Thyroid gland (tissue), 4 donors: ENCODE results near the gene TFRC.

Experiments used
- POLR2A ChIP-seq, 2 donors: fragments of 450-650 bp; IDR thresholded peaks; one replicate each; pipeline ENCODE4 v1.6.1; 2017; ENCODE audit warnings: antibody characterized with exemption in 2 of 2, mild to moderate bottlenecking in 2 of 2, moderate library complexity in 1 of 2
- TF ChIP-seq, protein P1 (sequence below), 6 experiments: fragments of 200-600 bp in 3 of 6; fragments of 450-650 bp in 3 of 6; sonication (generic) in 3 of 6; IDR thresholded peaks; one replicate each; pipeline ENCODE4 v1.5.1; 2016 to 2019; ENCODE audit warnings: antibody characterized with exemption in 6 of 6, mild to moderate bottlenecking in 2 of 6, inconsistent platforms in 1 of 6, moderate library complexity in 1 of 6

DNA sequence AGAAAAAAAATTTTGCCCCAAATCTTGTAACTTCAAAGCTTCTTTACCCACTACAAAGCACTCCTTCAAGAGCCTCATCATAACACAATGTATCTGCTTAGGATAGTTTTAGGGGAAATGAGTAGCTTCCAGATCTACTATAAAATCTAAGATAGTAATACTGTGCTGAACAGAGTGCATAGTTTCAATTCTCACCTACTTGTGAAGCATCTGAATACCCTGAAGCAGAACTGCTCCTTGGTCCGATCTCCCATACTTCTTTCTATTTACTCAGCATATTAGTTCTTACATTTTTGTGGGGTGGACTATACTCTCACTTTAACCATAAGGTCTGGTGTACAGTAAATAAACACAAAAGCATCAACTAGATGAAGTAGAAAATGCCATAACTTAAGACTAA is 9.6 kb downstream of the TFRC start:
- TF ChIP-seq, protein P1, sequence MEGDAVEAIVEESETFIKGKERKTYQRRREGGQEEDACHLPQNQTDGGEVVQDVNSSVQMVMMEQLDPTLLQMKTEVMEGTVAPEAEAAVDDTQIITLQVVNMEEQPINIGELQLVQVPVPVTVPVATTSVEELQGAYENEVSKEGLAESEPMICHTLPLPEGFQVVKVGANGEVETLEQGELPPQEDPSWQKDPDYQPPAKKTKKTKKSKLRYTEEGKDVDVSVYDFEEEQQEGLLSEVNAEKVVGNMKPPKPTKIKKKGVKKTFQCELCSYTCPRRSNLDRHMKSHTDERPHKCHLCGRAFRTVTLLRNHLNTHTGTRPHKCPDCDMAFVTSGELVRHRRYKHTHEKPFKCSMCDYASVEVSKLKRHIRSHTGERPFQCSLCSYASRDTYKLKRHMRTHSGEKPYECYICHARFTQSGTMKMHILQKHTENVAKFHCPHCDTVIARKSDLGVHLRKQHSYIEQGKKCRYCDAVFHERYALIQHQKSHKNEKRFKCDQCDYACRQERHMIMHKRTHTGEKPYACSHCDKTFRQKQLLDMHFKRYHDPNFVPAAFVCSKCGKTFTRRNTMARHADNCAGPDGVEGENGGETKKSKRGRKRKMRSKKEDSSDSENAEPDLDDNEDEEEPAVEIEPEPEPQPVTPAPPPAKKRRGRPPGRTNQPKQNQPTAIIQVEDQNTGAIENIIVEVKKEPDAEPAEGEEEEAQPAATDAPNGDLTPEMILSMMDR (IDR thresholded peaks at IDR 0.05): no peak
- no peak for TF ChIP-seq POLR2A (IDR thresholded peaks at IDR 0.05)
